Measurements from ENCODE around the gene SYAP1. TPM values are rescaled to one million over a fixed set of nuclear protein-coding genes. Genes with fewer than 3 reads are reported as not detected.

Gene SYAP1
- total RNA-seq, 3 donors from 2014 or later (not counting 1 experiment from before 2014, with no cell fraction given), result 42.9 to 58.4 (median 45.4) TPM

- Mint-ChIP-seq H3K4me3 (peak overlapping the region; percentile 99), H3K9me3 (no peaks in the 10 kb centered on the region), H3K27me3 (ENCODE audit: low read depth in 2 of 2) (no peaks in the 10 kb centered on the region), H3K27ac (peak overlapping the region; percentile 90 to 91), H3K36me3 (no peaks in the 10 kb centered on the region), H3K4me1 (peaks cover 7 to 19% of the 10 kb centered on the region in 2 donors)
- peaks cover 6% of the 10 kb centered on the region for H3K4me1 ChIP-seq (ENCODE audit: control insufficient read depth, insufficient read depth, low read length)
- no peaks in the 10 kb centered on the region for H3K27me3 ChIP-seq (ENCODE audit: control insufficient read depth, insufficient read depth, low read length)
- no peaks in the 10 kb centered on the region for H3K36me3 ChIP-seq (ENCODE audit: control insufficient read depth, insufficient read depth, low read length)
- ATAC-seq, result no peak
- no peak overlapping the region for H3K27ac ChIP-seq (ENCODE audit: low read length)
- WGBS (ENCODE audit: insufficient coverage), result 8% methylated on average over 28 of the region's 39 CpGs
- no peaks in the 10 kb centered on the region for H3K9me3 ChIP-seq (ENCODE audit: control insufficient read depth, insufficient read depth, low read length)
- peak overlapping the region; percentile 54 for H3K4me3 ChIP-seq (ENCODE audit: low read length)
- TF ChIP-seq CTCF (IDR thresholded peaks at IDR 0.05), result no peak
- no peak for DNase-seq
- intact Hi-C loops (cut with micrococcal nuclease), result loop anchor here (2.0 kb wide), 1 partner anchor 67 kb away; the partner anchor contains the start of gene SYAP1
These were observed 66.1 kb downstream of the SYAP1 start for GRCh38 chrX:16785247-16786138.

GRCh38 chrX:16786139-16786790 lies 66.9 kb downstream of the SYAP1 start, which contains the start of gene TXLNG:
Gene TXLNG, plus strand, starts transcription at chrX:16786466. Its CDS starts 22 bp downstream, at chrX:16786488.
- Mint-ChIP-seq H3K36me3 (no peaks in the 10 kb centered on the region), H3K9me3 (no peaks in the 10 kb centered on the region), H3K27me3 (ENCODE audit: low read depth in 2 of 2) (no peaks in the 10 kb centered on the region), H3K27ac (peak within 1 kb of the TSS; percentile 90 to 91), H3K4me1 (peaks cover 7 to 19% of the 10 kb centered on the region in 2 donors), H3K4me3 (peak within 1 kb of the TSS; percentile 99)
- Histone ChIP-seq H3K4me3 (ENCODE audit: low read length) (peak within 1 kb of the TSS; percentile 73), H3K9me3 (ENCODE audit: control insufficient read depth, insufficient read depth, low read length) (no peaks in the 10 kb centered on the region), H3K4me1 (ENCODE audit: control insufficient read depth, insufficient read depth, low read length) (peaks cover 6% of the 10 kb centered on the region), H3K27ac (ENCODE audit: low read length) (peak within 1 kb of the TSS; percentile 92), H3K27me3 (ENCODE audit: control insufficient read depth, insufficient read depth, low read length) (no peaks in the 10 kb centered on the region), H3K36me3 (ENCODE audit: control insufficient read depth, insufficient read depth, low read length) (no peaks in the 10 kb centered on the region)
- 0% methylated on average over 46 of the region's 59 CpGs for WGBS (ENCODE audit: insufficient coverage)
- no peak for TF ChIP-seq CTCF (IDR thresholded peaks at IDR 0.05)
- ATAC-seq (peak; percentile 91 to 99 (median 95)), DNase-seq (peak; percentile 90 to 96)
- intact Hi-C loops (cut with micrococcal nuclease), result loop anchor here (2.0 kb wide), 1 partner anchor 67 kb away; the partner anchor contains the start of gene SYAP1

GRCh38 chrX:16786791-16787735 lies 67.7 kb downstream of the SYAP1 start:
- Histone ChIP-seq H3K4me1 (ENCODE audit: control insufficient read depth, insufficient read depth, low read length) (peaks cover 6% of the 10 kb centered on the region), H3K9me3 (ENCODE audit: control insufficient read depth, insufficient read depth, low read length) (no peaks in the 10 kb centered on the region), H3K36me3 (ENCODE audit: control insufficient read depth, insufficient read depth, low read length) (no peaks in the 10 kb centered on the region), H3K27ac (ENCODE audit: low read length) (peak overlapping the region; percentile 92), H3K27me3 (ENCODE audit: control insufficient read depth, insufficient read depth, low read length) (no peaks in the 10 kb centered on the region), H3K4me3 (ENCODE audit: low read length) (peak overlapping the region; percentile 73)
- peak; percentile 17 to 39 (median 25) for ATAC-seq
- intact Hi-C loops (cut with micrococcal nuclease), result loop anchor here (2.0 kb wide), 1 partner anchor 68 kb away; the partner anchor contains the start of gene SYAP1
- Mint-ChIP-seq H3K9me3 (no peaks in the 10 kb centered on the region), H3K4me3 (peak overlapping the region; percentile 99), H3K27me3 (ENCODE audit: low read depth in 2 of 2) (no peaks in the 10 kb centered on the region), H3K27ac (peak overlapping the region; percentile 90 to 91), H3K4me1 (peaks cover 7 to 19% of the 10 kb centered on the region in 2 donors), H3K36me3 (no peaks in the 10 kb centered on the region)
- WGBS (ENCODE audit: insufficient coverage), result 3% methylated on average over 58 of the region's 73 CpGs
- DNase-seq, result peak; percentile 25 to 62
- TF ChIP-seq CTCF (IDR thresholded peaks at IDR 0.05), result no peak
